ENCODE measurements around the gene SLC27A5. TPM values are rescaled to one million over a fixed set of nuclear protein-coding genes. Genes with fewer than 3 reads are reported as not detected.

The SLC27A5 gene
- total and polyA plus RNA-seq, 12 donors, result 2.2 to 7.9 (median 4.3) TPM

DNA sequence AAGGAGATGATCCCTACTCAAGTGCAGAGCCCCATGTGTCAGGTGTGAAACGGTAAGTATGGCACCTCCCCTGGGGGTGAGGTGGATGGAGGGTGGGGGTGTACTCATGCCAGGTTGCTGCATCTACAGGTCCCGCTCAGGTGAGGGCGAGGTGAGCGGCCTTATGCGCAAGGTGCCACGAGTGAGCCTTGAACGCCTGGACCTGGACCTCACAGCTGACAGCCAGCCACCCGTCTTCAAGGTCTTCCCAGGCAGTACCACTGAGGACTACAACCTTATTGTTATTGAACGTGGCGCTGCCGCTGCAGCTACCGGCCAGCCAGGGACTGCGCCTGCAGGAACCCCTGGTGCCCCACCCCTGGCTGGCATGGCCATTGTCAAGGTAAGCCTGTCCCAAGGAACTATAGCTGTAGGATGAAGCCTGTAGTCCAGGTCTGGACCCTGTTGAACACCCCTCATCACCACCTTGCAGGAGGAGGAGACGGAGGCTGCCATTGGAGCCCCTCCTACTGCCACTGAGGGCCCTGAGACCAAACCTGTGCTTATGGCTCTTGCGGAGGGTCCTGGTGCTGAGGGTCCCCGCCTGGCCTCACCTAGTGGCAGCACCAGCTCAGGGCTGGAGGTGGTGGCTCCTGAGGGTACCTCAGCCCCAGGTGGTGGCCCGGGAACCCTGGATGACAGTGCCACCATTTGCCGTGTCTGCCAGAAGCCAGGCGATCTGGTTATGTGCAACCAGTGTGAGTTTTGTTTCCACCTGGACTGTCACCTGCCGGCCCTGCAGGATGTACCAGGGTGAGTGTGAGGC, 37.3 kb upstream of the SLC27A5 start:
- Histone ChIP-seq H3K4me1 (peaks cover 22 to 42% (median 29%) of the 10 kb centered on the region in 9 donors), H3K9me3 (no peaks in the 10 kb centered on the region), H3K4me3 (no peak overlapping the region), H3K36me3 (peaks cover 7 to 79% (median 56%) of the 10 kb centered on the region in 9 donors), H3K27me3 (no peaks in the 10 kb centered on the region), H3K27ac (no peak overlapping the region)
- no peak for ATAC-seq
- intact Hi-C loops (cut with DNase I), result no loop called here
- TF ChIP-seq, protein P1, sequence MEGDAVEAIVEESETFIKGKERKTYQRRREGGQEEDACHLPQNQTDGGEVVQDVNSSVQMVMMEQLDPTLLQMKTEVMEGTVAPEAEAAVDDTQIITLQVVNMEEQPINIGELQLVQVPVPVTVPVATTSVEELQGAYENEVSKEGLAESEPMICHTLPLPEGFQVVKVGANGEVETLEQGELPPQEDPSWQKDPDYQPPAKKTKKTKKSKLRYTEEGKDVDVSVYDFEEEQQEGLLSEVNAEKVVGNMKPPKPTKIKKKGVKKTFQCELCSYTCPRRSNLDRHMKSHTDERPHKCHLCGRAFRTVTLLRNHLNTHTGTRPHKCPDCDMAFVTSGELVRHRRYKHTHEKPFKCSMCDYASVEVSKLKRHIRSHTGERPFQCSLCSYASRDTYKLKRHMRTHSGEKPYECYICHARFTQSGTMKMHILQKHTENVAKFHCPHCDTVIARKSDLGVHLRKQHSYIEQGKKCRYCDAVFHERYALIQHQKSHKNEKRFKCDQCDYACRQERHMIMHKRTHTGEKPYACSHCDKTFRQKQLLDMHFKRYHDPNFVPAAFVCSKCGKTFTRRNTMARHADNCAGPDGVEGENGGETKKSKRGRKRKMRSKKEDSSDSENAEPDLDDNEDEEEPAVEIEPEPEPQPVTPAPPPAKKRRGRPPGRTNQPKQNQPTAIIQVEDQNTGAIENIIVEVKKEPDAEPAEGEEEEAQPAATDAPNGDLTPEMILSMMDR (IDR thresholded peaks at IDR 0.05), result no peak
- no peak for DNase-seq
- WGBS, 2 donors, result 92 to 96% methylated on average over 20 of the region's 20 CpGs

DNA sequence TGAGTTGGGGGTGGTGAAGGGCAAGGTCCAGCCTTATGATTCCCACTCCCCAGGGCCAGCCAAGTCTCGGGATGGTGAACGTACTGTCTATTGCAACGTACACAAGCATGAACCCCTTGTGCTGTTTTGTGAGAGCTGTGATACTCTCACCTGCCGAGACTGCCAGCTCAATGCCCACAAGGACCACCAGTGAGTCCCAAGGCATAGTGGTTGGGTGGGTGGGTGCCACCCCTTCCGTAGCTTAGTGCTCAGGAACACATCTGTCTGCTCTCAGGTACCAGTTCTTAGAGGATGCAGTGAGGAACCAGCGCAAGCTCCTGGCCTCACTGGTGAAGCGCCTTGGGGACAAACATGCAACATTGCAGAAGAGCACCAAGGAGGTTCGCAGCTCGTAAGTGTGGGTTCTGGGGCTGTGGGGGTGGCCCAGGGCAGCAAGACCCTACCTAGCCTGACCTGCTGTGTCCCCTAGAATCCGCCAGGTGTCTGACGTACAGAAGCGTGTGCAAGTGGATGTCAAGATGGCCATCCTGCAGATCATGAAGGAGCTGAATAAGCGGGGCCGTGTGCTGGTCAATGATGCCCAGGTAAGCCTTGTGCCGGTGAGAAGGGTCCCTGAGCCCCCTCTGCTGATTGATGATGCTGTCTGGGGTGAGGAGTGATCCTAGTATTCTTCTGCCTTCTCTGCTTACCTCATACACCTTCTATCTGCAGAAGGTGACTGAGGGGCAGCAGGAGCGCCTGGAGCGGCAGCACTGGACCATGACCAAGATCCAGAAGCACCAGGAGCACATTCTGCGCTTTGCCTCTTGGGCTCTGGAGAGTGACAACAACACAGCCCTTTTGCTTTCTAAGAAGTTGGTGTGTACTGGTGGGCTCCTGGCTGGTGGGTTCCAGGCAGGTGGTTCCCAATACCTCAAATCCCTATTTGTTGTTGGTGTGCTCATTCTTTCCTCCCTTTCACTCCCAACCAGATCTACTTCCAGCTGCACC, 35.8 kb upstream of the SLC27A5 start:
- no peak overlapping the region for H3K4me3 ChIP-seq
- 88 to 90% methylated on average over 18 of the region's 18 CpGs for WGBS, 2 donors
- H3K27ac ChIP-seq, result no peak overlapping the region
- DNase-seq (no peak), ATAC-seq (no peak)
- intact Hi-C loops (cut with DNase I), result no loop called here
- H3K36me3 ChIP-seq, result peaks cover 5 to 72% (median 52%) of the 10 kb centered on the region in 9 donors
- TF ChIP-seq, protein P1 (IDR thresholded peaks at IDR 0.05), result no peak
- peaks cover 14 to 34% (median 29%) of the 10 kb centered on the region in 9 donors for H3K4me1 ChIP-seq
- H3K9me3 ChIP-seq, result no peaks in the 10 kb centered on the region
- H3K27me3 ChIP-seq, result no peaks in the 10 kb centered on the region

DNA sequence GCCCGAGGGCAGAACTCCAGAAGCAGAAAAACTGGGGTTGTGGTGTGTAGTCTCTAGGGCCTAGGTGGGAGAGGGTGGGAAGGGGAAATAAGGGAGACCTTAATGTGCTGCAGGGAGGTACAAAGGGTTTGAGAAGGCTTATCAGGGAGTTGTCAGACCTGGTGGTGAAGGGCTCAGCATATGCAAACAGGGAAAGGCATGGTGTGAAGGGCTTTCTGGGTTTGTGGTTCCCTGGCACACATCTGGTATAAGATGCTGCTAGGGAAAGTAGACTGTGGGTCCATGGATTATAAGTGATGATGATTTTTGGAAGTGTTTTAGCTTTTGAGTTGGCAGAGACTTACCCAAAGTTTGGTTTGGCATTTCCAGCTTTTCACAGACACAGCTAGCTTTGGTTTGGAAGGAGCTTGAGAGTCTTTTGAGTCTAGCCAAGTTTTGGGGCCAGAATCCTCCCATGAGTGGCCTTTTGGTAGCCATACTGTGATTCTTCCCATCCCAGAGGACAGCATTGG, 34.3 kb upstream of the SLC27A5 start:
- Histone ChIP-seq H3K27me3 (no peaks in the 10 kb centered on the region), H3K27ac (peak overlapping the region in 5 of 10 donors; percentile 3 to 96 (median 62)), H3K4me3 (peak overlapping the region in 9 of 10 donors; percentile 67 to 97 (median 84)), H3K36me3 (peaks cover 0 to 56% (median 37%) of the 10 kb centered on the region in 9 donors), H3K4me1 (peaks cover 14 to 34% (median 29%) of the 10 kb centered on the region in 9 donors), H3K9me3 (no peaks in the 10 kb centered on the region)
- intact Hi-C loops (cut with DNase I), result no loop called here
- no peak for ATAC-seq
- no peak for DNase-seq
- WGBS, 2 donors, result 23 to 25% methylated on average over 1 of the region's 1 CpG
- TF ChIP-seq, protein P1 (IDR thresholded peaks at IDR 0.05), result no peak
